Testis (tissue), 2 donors: Measurements from ENCODE around the gene TTLL11.

Source experiments
- CTCF ChIP-seq, 3 experiments: fragments of 450-650 bp in 2 of 3; fragments of 200-600 bp in 1 of 3; sonication (generic) in 1 of 3; IDR thresholded peaks; one replicate each; pipeline ENCODE4 v1.5.1; 2016 to 2019; ENCODE audit warnings: antibody characterized with exemption in 3 of 3, mild to moderate bottlenecking in 2 of 3, moderate library complexity in 1 of 3
- POLR2A ChIP-seq: fragments of 450-650 bp; IDR thresholded peaks from one replicate; pipeline ENCODE4 v1.6.1; 2017; ENCODE audit warnings: antibody characterized with exemption, mild to moderate bottlenecking, moderate library complexity

GRCh38 chr9:122053064-122053463, 40.0 kb downstream of the TTLL11 start:
- TF ChIP-seq POLR2A (no peak), CTCF (IDR thresholded peaks at IDR 0.05) (no peak)
